Measurements from ENCODE around the gene CSGALNACT2. TPM values are rescaled to one million over a fixed set of nuclear protein-coding genes. Genes with fewer than 3 reads are reported as not detected.

CSGALNACT2 gene
- total and polyA plus RNA-seq, 2 of the 13 experiments (the other 11 are each of a cell fraction or from before 2014, with no cell fraction given) = 3.3 to 7.1 TPM

DNA sequence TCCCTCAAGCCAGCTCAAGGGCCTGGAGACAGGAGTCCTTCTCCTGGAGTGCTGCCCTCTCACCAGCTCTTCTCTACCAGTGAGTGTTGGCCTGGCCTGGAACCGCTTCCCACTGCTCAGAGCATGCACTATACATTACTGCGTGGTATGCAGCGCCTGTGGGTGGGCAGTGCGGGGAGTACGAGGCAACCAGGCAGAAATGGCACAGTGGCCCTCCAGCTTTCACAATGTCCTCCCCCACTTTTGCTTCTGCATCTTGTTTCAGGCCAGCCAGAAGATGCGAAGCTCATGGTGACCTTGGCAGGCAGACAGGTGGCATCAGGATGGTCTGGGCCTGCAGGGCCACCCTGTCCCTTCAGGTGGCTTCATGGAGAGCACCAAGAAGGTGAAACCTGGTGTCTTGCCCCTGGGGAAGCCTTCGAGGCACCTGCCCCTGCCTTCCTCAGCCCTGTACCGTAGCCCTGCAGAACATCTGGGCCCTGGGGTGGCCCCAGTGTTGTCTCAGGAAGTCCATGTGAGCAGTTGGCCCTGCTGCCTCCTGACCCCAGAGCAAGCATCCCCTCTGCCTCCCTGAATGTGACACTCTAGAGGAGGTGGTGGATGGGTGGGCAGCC lies 92.8 kb downstream of the CSGALNACT2 start:
- Histone ChIP-seq H3K4me2 (ENCODE audit: low read depth, low read length) (no peak overlapping the region), H3K36me3 (replicated peaks in 1 of 2; ENCODE audit: control insufficient read depth in 1 of 2, insufficient read depth in 2 of 2, low read length in 2 of 2) (no peaks in the 10 kb centered on the region), H3K4me1 (ENCODE audit: insufficient read depth, low read length) (no peaks in the 10 kb centered on the region), H3K79me2 (ENCODE audit: insufficient read depth, low read length) (no peaks in the 10 kb centered on the region), H3K4me3 (replicated peaks in 1 of 3; ENCODE audit: insufficient read depth in 1 of 3, low read depth in 2 of 3, low read length in 3 of 3) (no peak overlapping the region), H3K9me3 (ENCODE audit: low read length) (no peaks in the 10 kb centered on the region), H3K9ac (ENCODE audit: insufficient read depth, low read depth, low read length) (no peak overlapping the region), H2AFZ (ENCODE audit: low read length) (no peak overlapping the region), H4K20me1 (ENCODE audit: insufficient read depth, low read length) (no peaks in the 10 kb centered on the region), H3K27ac (ENCODE audit: extremely low read length, insufficient read depth, low read length) (no peak overlapping the region), H3K27me3 (ENCODE audit: control insufficient read depth in 1 of 2, insufficient read depth in 2 of 2, low read length in 2 of 2) (peaks cover 11 to 61% of the 10 kb centered on the region in 2 experiments; a peak in 4 of 5 replicates)
- in situ Hi-C loops (cut with HindIII; ENCODE audit: extremely low pct_ligation_motif_present, low pct_unique_long_range_greater_than_20kb) (no loop called here), intact Hi-C loops (cut with micrococcal nuclease; ENCODE audit: unreplicated experiment) (no loop called here)
- no TSS peak for BruUV-seq (replicated peaks)
- FAIRE-seq (no peak), ATAC-seq (no peak), DNase-seq (ENCODE audit: low spot score) (no peak)
- TF ChIP-seq ZNF784 (CRISPR knock-in tag; IDR thresholded peaks at IDR 0.05; ENCODE audit: borderline replicate concordance) = no peak
- 51% methylated on average over 7 of the region's 8 CpGs for WGBS (ENCODE audit: low lambda C conversion rate)
- CTCF ChIA-PET (ENCODE audit: low intra/inter-chr PET ratio, low total read pairs) = no interaction called here
- POLR2A ChIA-PET = no interaction called here

DNA sequence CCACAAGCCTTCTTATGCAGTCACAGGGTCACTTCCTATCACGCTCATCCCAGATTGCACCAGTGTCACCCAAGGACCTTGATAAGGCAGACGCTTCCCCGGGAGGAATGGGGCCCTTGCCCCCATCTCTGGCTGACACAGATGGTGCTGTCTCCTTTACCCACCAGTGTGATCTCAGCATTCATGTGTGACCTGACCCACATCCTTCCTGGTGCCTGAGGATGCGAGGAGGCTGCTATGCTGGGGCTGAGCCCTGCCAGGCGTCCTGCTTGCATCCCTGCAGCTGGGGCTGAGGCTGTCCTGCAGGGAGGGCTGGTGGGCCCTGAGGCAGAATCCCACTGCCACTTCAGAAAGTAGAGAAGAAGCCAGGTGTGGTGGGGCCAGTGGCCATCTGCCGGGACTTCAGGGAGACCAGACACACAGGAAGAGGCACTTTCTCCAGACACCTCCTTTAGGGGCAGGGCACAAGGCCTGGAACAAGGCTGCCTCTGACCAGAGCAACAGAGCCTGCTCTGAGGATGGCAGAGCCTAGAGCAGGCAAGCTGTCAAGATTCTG lies 93.4 kb downstream of the CSGALNACT2 start:
- Histone ChIP-seq H3K27me3 (ENCODE audit: control insufficient read depth in 1 of 2, insufficient read depth in 2 of 2, low read length in 2 of 2) (peaks cover 11 to 58% of the 10 kb centered on the region in 2 experiments; a peak in 4 of 5 replicates), H3K9ac (ENCODE audit: insufficient read depth, low read depth, low read length) (no peak overlapping the region), H3K4me1 (ENCODE audit: insufficient read depth, low read length) (no peaks in the 10 kb centered on the region), H2AFZ (ENCODE audit: low read length) (no peak overlapping the region), H3K9me3 (ENCODE audit: low read length) (no peaks in the 10 kb centered on the region), H3K27ac (ENCODE audit: extremely low read length, insufficient read depth, low read length) (no peak overlapping the region), H3K36me3 (replicated peaks in 1 of 2; ENCODE audit: control insufficient read depth in 1 of 2, insufficient read depth in 2 of 2, low read length in 2 of 2) (no peaks in the 10 kb centered on the region), H3K4me3 (replicated peaks in 1 of 3; ENCODE audit: insufficient read depth in 1 of 3, low read depth in 2 of 3, low read length in 3 of 3) (no peak overlapping the region), H4K20me1 (ENCODE audit: insufficient read depth, low read length) (no peaks in the 10 kb centered on the region), H3K79me2 (ENCODE audit: insufficient read depth, low read length) (no peaks in the 10 kb centered on the region), H3K4me2 (ENCODE audit: low read depth, low read length) (no peak overlapping the region)
- BruUV-seq (replicated peaks) = no TSS peak
- in situ Hi-C loops (cut with HindIII; ENCODE audit: extremely low pct_ligation_motif_present, low pct_unique_long_range_greater_than_20kb) (no loop called here), intact Hi-C loops (cut with micrococcal nuclease; ENCODE audit: unreplicated experiment) (no loop called here)
- no peak for FAIRE-seq
- ATAC-seq = no peak
- DNase-seq (ENCODE audit: low spot score) = no peak
- ChIA-PET CTCF (ENCODE audit: low intra/inter-chr PET ratio, low total read pairs) (no interaction called here), POLR2A (no interaction called here)
- 40% methylated on average over 4 of the region's 6 CpGs for whole genome bisulfite sequencing (ENCODE audit: low lambda C conversion rate)
- no peak for TF ChIP-seq ZBTB42 (CRISPR knock-in tag; IDR thresholded peaks at IDR 0.05)
- TF ChIP-seq, protein P1, sequence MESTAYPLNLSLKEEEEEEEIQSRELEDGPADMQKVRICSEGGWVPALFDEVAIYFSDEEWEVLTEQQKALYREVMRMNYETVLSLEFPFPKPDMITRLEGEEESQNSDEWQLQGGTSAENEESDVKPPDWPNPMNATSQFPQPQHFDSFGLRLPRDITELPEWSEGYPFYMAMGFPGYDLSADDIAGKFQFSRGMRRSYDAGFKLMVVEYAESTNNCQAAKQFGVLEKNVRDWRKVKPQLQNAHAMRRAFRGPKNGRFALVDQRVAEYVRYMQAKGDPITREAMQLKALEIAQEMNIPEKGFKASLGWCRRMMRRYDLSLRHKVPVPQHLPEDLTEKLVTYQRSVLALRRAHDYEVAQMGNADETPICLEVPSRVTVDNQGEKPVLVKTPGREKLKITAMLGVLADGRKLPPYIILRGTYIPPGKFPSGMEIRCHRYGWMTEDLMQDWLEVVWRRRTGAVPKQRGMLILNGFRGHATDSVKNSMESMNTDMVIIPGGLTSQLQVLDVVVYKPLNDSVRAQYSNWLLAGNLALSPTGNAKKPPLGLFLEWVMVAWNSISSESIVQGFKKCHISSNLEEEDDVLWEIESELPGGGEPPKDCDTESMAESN (CRISPR knock-in tag; conservative IDR thresholded peaks at IDR 0.05) = no peak
- no peak for TF ChIP-seq POLR2AphosphoS2 (IDR thresholded peaks at IDR 0.05; ENCODE audit: low read depth, low read length)
- TF ChIP-seq RFX3 (CRISPR knock-in tag; IDR thresholded peaks at IDR 0.05) = no peak
- TF ChIP-seq, protein P2, sequence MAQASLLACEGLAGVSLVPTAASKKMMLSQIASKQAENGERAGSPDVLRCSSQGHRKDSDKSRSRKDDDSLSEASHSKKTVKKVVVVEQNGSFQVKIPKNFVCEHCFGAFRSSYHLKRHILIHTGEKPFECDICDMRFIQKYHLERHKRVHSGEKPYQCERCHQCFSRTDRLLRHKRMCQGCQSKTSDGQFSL (CRISPR knock-in tag; IDR thresholded peaks at IDR 0.05) = no peak
- TF ChIP-seq SMAD3 (CRISPR knock-in tag; IDR thresholded peaks at IDR 0.05) = no peak
- TF ChIP-seq ATF6 (CRISPR knock-in tag; conservative IDR thresholded peaks at IDR 0.05) = no peak
- TF ChIP-seq ZFP41 (CRISPR knock-in tag; IDR thresholded peaks at IDR 0.05; ENCODE audit: borderline replicate concordance) = no peak
- no peak for TF ChIP-seq HCFC1 (IDR thresholded peaks at IDR 0.05; ENCODE audit: low read depth, low read length)
- no peak for TF ChIP-seq ZNF557 (CRISPR knock-in tag; IDR thresholded peaks at IDR 0.05)
- TF ChIP-seq HNF4A (CRISPR knock-in tag; IDR thresholded peaks at IDR 0.05) = no peak
- no peak for TF ChIP-seq EED (CRISPR knock-in tag; IDR thresholded peaks at IDR 0.05)

Measured in HepG2 (cell line).